Measurements from ENCODE around the gene DISP1. TPM values are rescaled to one million over a fixed set of nuclear protein-coding genes. Genes with fewer than 3 reads are reported as not detected.

DISP1 gene
- total RNA-seq, 4 donors from 2014 or later = 5.8 to 12.0 (median 7.6) TPM

DNA sequence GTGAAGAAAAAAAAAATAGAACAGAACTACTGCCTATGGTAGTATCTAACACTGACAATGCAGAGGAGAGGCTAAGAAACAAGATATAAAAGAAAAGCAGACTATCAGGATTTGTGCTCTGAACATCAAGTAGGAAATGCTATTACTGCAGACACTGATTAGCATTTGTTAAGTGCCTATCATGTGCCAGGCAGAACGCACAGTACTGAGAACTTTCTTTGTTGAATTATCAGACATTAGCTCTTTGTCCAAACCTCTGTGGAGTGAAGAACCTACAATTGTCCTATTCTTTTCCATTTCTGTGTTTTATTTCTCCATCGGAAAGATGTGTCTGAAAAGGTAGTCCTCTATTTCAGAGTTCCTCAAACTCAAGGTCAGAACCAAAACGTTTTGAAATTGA, 30.5 kb upstream of the DISP1 start:
- DNase-seq (ENCODE audit: low spot score in 2 of 2) = no peak
- intact Hi-C loops (cut with DNase I; ENCODE audit: low total_unique reads) = no loop called here
- no peak overlapping the region for H3K4me3 ChIP-seq (ENCODE audit: low read depth, poor library complexity, severe bottlenecking)
- 29 to 37% methylated on average over 3 of the region's 3 CpGs for WGBS, 2 donors
- TF ChIP-seq, protein P1, sequence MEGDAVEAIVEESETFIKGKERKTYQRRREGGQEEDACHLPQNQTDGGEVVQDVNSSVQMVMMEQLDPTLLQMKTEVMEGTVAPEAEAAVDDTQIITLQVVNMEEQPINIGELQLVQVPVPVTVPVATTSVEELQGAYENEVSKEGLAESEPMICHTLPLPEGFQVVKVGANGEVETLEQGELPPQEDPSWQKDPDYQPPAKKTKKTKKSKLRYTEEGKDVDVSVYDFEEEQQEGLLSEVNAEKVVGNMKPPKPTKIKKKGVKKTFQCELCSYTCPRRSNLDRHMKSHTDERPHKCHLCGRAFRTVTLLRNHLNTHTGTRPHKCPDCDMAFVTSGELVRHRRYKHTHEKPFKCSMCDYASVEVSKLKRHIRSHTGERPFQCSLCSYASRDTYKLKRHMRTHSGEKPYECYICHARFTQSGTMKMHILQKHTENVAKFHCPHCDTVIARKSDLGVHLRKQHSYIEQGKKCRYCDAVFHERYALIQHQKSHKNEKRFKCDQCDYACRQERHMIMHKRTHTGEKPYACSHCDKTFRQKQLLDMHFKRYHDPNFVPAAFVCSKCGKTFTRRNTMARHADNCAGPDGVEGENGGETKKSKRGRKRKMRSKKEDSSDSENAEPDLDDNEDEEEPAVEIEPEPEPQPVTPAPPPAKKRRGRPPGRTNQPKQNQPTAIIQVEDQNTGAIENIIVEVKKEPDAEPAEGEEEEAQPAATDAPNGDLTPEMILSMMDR (IDR thresholded peaks at IDR 0.05) = no peak
- no peak for TF ChIP-seq POLR2A (IDR thresholded peaks at IDR 0.05)

DNA sequence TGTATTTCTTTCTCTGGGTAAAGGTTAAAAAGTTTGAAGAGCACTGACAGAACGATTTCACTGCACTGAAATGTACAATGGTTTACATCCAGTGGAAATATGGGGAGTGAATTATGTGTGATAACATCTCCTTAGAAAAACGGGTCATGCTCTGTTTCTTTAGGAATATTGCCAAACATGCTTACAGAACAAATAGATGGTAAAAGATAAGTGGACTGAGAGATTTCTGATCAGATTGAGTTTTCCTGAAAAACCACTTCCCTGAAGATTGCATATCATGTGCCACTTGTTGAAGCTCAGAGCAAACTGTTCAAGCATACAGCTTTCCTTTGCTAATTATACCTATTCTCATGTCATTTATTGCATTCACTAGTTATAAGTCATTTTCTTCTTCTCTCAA, 29.9 kb upstream of the DISP1 start:
- intact Hi-C loops (cut with DNase I; ENCODE audit: low total_unique reads) = no loop called here
- H3K4me3 ChIP-seq (ENCODE audit: low read depth, poor library complexity, severe bottlenecking) = no peak overlapping the region
- 8 to 13% methylated on average over 2 of the region's 2 CpGs for WGBS, 2 donors
- DNase-seq (ENCODE audit: low spot score in 2 of 2) = no peak
- TF ChIP-seq POLR2A (IDR thresholded peaks at IDR 0.05) = no peak
- TF ChIP-seq, protein P1 (IDR thresholded peaks at IDR 0.05) = no peak

DNA sequence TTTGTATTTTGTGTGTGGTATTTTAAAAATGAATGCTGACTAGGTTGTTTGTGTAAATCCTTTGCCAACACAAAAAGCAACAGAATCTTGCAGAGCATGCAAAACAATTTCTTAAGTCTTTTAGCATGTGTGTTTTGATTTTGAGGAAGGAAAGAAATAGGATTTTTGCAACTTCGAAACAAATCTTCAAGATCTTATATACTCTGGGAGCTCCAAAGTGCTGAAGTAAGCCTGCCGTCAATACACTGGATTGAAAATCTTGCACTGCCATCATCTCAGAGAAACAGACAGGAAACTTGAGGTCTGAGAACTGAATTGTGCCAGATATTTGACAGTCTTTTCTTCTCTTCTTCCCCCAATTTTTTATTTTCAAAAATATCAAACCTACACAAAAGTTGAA, 29.3 kb upstream of the DISP1 start:
- WGBS, 2 donors = 57% methylated on average over 2 of the region's 2 CpGs
- DNase-seq (ENCODE audit: low spot score in 2 of 2) = no peak
- TF ChIP-seq, protein P1 (IDR thresholded peaks at IDR 0.05) = no peak
- TF ChIP-seq POLR2A (IDR thresholded peaks at IDR 0.05) = no peak
- H3K4me3 ChIP-seq (ENCODE audit: low read depth, poor library complexity, severe bottlenecking) = no peak overlapping the region
- intact Hi-C loops (cut with DNase I; ENCODE audit: low total_unique reads) = no loop called here

DNA sequence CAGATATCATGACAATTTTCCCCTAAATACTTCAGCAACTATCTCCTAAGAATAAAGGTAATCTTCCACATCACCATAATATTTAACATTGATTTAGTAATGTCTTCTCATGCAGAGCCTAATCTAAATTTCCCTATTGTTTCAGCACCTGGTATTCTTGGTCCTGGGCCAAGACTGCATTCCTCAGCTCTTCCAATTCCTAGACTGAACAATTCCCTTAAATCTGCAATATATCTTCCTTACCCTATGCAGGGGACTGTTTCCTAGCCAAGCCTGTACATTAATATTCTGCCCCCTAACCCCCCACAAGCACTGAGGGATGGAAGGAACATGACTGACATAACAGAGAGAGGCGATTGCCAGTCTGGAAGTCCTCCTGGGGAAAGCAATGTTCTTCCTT, 28.7 kb upstream of the DISP1 start:
- TF ChIP-seq, protein P1 (IDR thresholded peaks at IDR 0.05) = no peak
- no peak for TF ChIP-seq POLR2A (IDR thresholded peaks at IDR 0.05)
- H3K4me3 ChIP-seq (ENCODE audit: low read depth, poor library complexity, severe bottlenecking) = no peak overlapping the region
- no peak for DNase-seq (ENCODE audit: low spot score in 2 of 2)
- intact Hi-C loops (cut with DNase I; ENCODE audit: low total_unique reads) = no loop called here
- 17% methylated on average over 1 of the region's 1 CpG for WGBS, 2 donors

DNA sequence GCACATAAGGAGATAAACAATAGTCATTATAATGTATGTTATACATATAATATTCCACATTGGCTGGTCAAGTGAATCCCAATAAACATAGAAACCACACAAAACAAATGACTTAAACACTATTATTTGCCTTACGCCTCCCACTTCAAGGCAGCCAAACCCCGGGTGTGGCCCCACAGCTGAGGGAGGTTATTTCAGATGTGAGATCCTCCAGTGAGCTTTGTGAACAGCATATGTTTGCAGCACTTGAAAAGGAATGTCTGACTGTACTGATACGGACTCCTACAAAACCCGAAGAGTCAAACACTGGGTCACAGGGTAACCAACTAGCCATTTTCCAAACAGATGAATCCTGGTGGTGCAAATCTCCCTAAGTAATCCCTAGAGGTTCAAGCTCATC, 27.1 kb upstream of the DISP1 start:
- 29 to 40% methylated on average over 4 of the region's 4 CpGs for WGBS, 2 donors
- no peak for DNase-seq (ENCODE audit: low spot score in 2 of 2)
- intact Hi-C loops (cut with DNase I; ENCODE audit: low total_unique reads) = no loop called here
- TF ChIP-seq, protein P1 (IDR thresholded peaks at IDR 0.05) = no peak
- no peak for TF ChIP-seq POLR2A (IDR thresholded peaks at IDR 0.05)
- no peak overlapping the region for H3K4me3 ChIP-seq (ENCODE audit: low read depth, poor library complexity, severe bottlenecking)

DNA sequence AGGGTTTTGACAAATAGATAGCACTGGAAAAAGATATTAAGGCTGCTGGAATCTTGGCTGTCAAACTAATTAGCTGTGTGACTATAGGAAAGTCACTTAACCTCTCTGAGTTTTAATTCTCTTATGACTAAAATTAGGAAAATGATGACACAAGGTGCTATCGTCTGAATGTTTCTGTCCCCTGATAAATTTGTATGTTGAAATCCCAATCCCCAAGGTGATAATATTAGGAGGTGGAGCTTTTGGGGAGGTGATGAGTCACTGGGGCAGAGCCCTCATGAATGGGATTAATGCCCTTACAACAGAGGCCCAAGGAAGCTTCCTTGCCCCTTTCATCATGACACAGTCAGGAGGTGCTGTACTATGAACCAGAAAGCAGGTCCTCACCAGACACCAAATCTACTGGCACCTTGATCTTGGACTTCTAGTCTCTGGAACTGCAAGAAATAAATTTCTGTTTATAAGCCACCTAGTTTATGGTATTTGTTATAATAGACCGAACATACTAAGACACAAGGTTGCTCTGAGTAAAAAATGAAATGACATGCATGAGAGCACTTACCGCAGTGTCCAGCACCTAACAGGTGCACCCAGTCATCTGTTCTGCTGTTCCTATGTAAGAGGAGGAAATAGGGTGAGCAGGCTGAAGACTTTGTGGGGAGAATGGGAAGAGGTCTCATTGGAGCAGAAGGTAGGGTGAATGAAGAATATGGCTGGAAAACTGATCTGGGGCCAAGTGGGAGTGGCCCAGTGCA, 26.3 kb upstream of the DISP1 start:
- no peak for TF ChIP-seq POLR2A (IDR thresholded peaks at IDR 0.05)
- TF ChIP-seq, protein P1 (IDR thresholded peaks at IDR 0.05) = no peak
- H3K4me3 ChIP-seq (ENCODE audit: low read depth, poor library complexity, severe bottlenecking) = no peak overlapping the region
- WGBS, 2 donors = 68 to 69% methylated on average over 3 of the region's 3 CpGs
- intact Hi-C loops (cut with DNase I; ENCODE audit: low total_unique reads) = no loop called here
- DNase-seq (ENCODE audit: low spot score in 2 of 2) = no peak

All from lower leg skin (tissue), 4 donors.